Esophagus muscularis mucosa (tissue), 4 donors: ENCODE data around the gene CD22. TPM values are rescaled to one million over a fixed set of nuclear protein-coding genes. Genes with fewer than 3 reads are reported as not detected.
A peak's percentile ranks its signal among the peaks of the same experiment; 100 is the strongest.

Source experiments
- DNase-seq: peaks from one replicate; pipeline ENCODE4 v3.0.0-alpha.2; 2017; ENCODE audit errors: extremely low spot score
- H3K27ac ChIP-seq, 4 donors: fragments of 200-600 bp; sonication (generic); replicated peaks in 1 of 4; 1 replicate in 3 of 4; 2 replicates in 1 of 4; pipeline ENCODE4 v1.5.1; 2016 to 2019; ENCODE audit warnings: mild to moderate bottlenecking in 1 of 4
- H3K27me3 ChIP-seq, 4 donors: fragments of 200-600 bp; sonication (generic); one replicate each; pipeline versions ENCODE4 v1.5.1 to v1.6.0; 2016 to 2019
- H3K36me3 ChIP-seq, 4 donors: fragments of 200-600 bp; sonication (generic); one replicate each; pipeline ENCODE4 v1.5.1; 2016 to 2019
- H3K4me1 ChIP-seq, 4 donors: fragments of 200-600 bp; sonication (generic); one replicate each; pipeline ENCODE4 v1.5.1; 2016 to 2019
- H3K4me3 ChIP-seq, 4 donors: fragments of 200-600 bp; sonication (generic); 1 replicate in 2 of 4; 2 replicates in 2 of 4; pipeline ENCODE4 v1.5.1; 2016 to 2019; ENCODE audit warnings: mild to moderate bottlenecking in 4 of 4, moderate library complexity in 1 of 4
- H3K9me3 ChIP-seq, 4 donors: fragments of 200-600 bp; sonication (generic); 1 replicate in 3 of 4; 2 replicates in 1 of 4; pipeline ENCODE4 v1.5.1; 2016 to 2019
- CTCF ChIP-seq, 3 experiments: fragments of 200-600 bp in 2 of 3; fragments of 450-650 bp in 1 of 3; sonication (generic) in 2 of 3; IDR thresholded peaks; one replicate each; pipeline ENCODE4 v1.5.1; 2017 to 2019; ENCODE audit warnings: antibody characterized with exemption in 3 of 3, mild to moderate bottlenecking in 2 of 3, moderate library complexity in 1 of 3
- EP300 ChIP-seq: sonication (generic); formaldehyde crosslinking; IDR thresholded peaks from one replicate; pipeline ENCODE4 v1.6.1; 2017; ENCODE audit warnings: antibody characterized with exemption
- POLR2A ChIP-seq: fragments of 450-650 bp; IDR thresholded peaks from one replicate; pipeline ENCODE4 v1.6.1; 2017; ENCODE audit warnings: antibody characterized with exemption, moderate library complexity, mild to moderate bottlenecking, low read depth
- POLR2AphosphoS5 ChIP-seq, 2 donors: sonication (generic); formaldehyde crosslinking; IDR thresholded peaks; one replicate each; pipeline ENCODE4 v1.6.1; 2017; ENCODE audit warnings: antibody characterized with exemption in 2 of 2
- WGBS: methylation state at CpG from one replicate; pipeline ENCODE4 v1.1.5; 2018; 5-methylcytosine and 5-hydroxymethylcytosine counted together
- intact Hi-C: fragments of 100-400 bp; cut with DNase I; formaldehyde crosslinking; loops from one replicate; pipeline ENCODE4 v1.15.1; 2023
- total RNA-seq, 4 donors: library from RNA; depleted of rRNA; stranded (reverse); fragments of >200 nt; gene quantifications; one replicate each; pipeline versions ENCODE4 v1.1.0 to v1.2.1, GENCODE V29; 2016

CD22 gene
- 10 to 100 TPM in 1 of 4 donors, 1 to 10 TPM in 3; 2.3 to 12.5 (median 3.7) TPM for total RNA-seq

GRCh38 chr19:35328851-35329285 is at the start of gene CD22:
Gene CD22, plus strand, starts transcription at chr19:35329187. Its CDS starts 2,854 bp downstream, at chr19:35332041.
- DNase-seq = no peak
- WGBS = 83% methylated on average over 12 of the region's 12 CpGs

GRCh38 chr19:35279374-35279773 is 49.6 kb upstream of the CD22 start:
- WGBS = 91% methylated on average over 11 of the region's 11 CpGs
- peaks cover 0 to 28% (median 2%) of the 10 kb centered on the region in 4 donors for H3K27me3 ChIP-seq
- H3K36me3 ChIP-seq = peaks cover 39 to 58% (median 53%) of the 10 kb centered on the region in 4 donors
- no peak for DNase-seq
- H3K9me3 ChIP-seq = no peaks in the 10 kb centered on the region
- H3K4me1 ChIP-seq = peaks cover 0 to 11% (median 0%) of the 10 kb centered on the region in 4 donors
- H3K4me3 ChIP-seq = no peak overlapping the region
- intact Hi-C loops = no loop called here
- TF ChIP-seq EP300 = no peak
- TF ChIP-seq POLR2A = no peak
- no peak overlapping the region for H3K27ac ChIP-seq

More at GRCh38 chr19:35328851-35329285, at the start of gene CD22:
- no peaks in the 10 kb centered on the region for H3K9me3 ChIP-seq
- TF ChIP-seq CTCF (IDR thresholded peaks at IDR 0.05) (no peak), EP300 (no peak), POLR2AphosphoS5 (IDR thresholded peaks at IDR 0.05) (no peak), POLR2A (no peak)
- intact Hi-C loops = no loop called here
- H3K27me3 ChIP-seq = peaks cover 0 to 60% (median 0%) of the 10 kb centered on the region in 4 donors
- no peaks in the 10 kb centered on the region for H3K4me1 ChIP-seq
- H3K4me3 ChIP-seq = no peak within 1 kb of the TSS
- no peaks in the 10 kb centered on the region for H3K36me3 ChIP-seq
- H3K27ac ChIP-seq = no peak within 1 kb of the TSS

- DNase-seq = no peak
- Histone ChIP-seq H3K27me3 (peaks cover 0 to 36% (median 2%) of the 10 kb centered on the region in 4 donors), H3K36me3 (peaks cover 36 to 50% (median 46%) of the 10 kb centered on the region in 4 donors), H3K9me3 (no peaks in the 10 kb centered on the region), H3K4me1 (peaks cover 0 to 11% (median 0%) of the 10 kb centered on the region in 4 donors), H3K4me3 (no peak overlapping the region), H3K27ac (no peak overlapping the region)
- TF ChIP-seq CTCF (IDR thresholded peaks at IDR 0.05) = no peak
- no peak for TF ChIP-seq EP300
- peak in 1 of 2 donors; percentile 24 for TF ChIP-seq POLR2AphosphoS5 (IDR thresholded peaks at IDR 0.05)
- no peak for TF ChIP-seq POLR2A
- 69% methylated on average over 7 of the region's 12 CpGs for WGBS
- intact Hi-C loops = no loop called here
Measured at GRCh38 chr19:35279985-35280821, 48.8 kb upstream of the CD22 start.

GRCh38 chr19:35281303-35281702 is 47.7 kb upstream of the CD22 start:
- peaks cover 0 to 11% (median 0%) of the 10 kb centered on the region in 4 donors for H3K4me1 ChIP-seq
- TF ChIP-seq POLR2A (no peak), EP300 (no peak), CTCF (IDR thresholded peaks at IDR 0.05) (no peak), POLR2AphosphoS5 (IDR thresholded peaks at IDR 0.05) (no peak)
- intact Hi-C loops = no loop called here
- no peak overlapping the region for H3K27ac ChIP-seq
- 65% methylated on average over 4 of the region's 4 CpGs for WGBS
- H3K4me3 ChIP-seq = no peak overlapping the region
- no peak for DNase-seq
- H3K36me3 ChIP-seq = peaks cover 26 to 39% (median 36%) of the 10 kb centered on the region in 4 donors
- H3K9me3 ChIP-seq = no peaks in the 10 kb centered on the region
- peaks cover 0 to 38% (median 2%) of the 10 kb centered on the region in 4 donors for H3K27me3 ChIP-seq
